Calu3 (cell line): ENCODE results near the gene PAX6. TPM values are rescaled to one million over a fixed set of nuclear protein-coding genes. Genes with fewer than 3 reads are reported as not detected.

Source experiments
- BruUV-seq: library from RNA; stranded (reverse); fragments of 400-500 nt; replicated peaks from 2 replicates; lab custom pipeline; 2021; lab: Mats Ljungman, UMichigan
- CTCF ChIA-PET: fragments of 300-600 bp; sonication (Branson Sonifier 250); formaldehyde crosslinking; loops from one replicate; lab custom pipeline; 2022; ENCODE audit warnings: antibody characterized with exemption; lab: Charles Lee
- DNase-seq: peaks from one replicate; pipeline ENCODE4 v3.0.0; 2022
- H3K27ac Mint-ChIP-seq: one replicate; pipeline ENCODE4 v1.8.0; 2022; ENCODE audit warnings: mixed read lengths; ENCODE audit not compliant: unreplicated experiment
- H3K27me3 Mint-ChIP-seq: one replicate; pipeline ENCODE4 v1.8.0; 2022; ENCODE audit warnings: mixed read lengths; ENCODE audit not compliant: unreplicated experiment
- H3K36me3 Mint-ChIP-seq: one replicate; pipeline ENCODE4 v1.8.0; 2022; ENCODE audit warnings: mild to moderate bottlenecking, moderate library complexity, mixed read lengths; ENCODE audit not compliant: insufficient read depth, unreplicated experiment
- H3K4me1 Mint-ChIP-seq: one replicate; pipeline ENCODE4 v1.8.0; 2022; ENCODE audit warnings: mild to moderate bottlenecking, low read depth, mixed read lengths; ENCODE audit not compliant: unreplicated experiment
- H3K4me3 Mint-ChIP-seq: one replicate; pipeline ENCODE4 v1.8.0; 2022; ENCODE audit warnings: mild to moderate bottlenecking, low read depth, moderate library complexity, mixed read lengths; ENCODE audit not compliant: unreplicated experiment
- H3K9me3 Mint-ChIP-seq: one replicate; pipeline ENCODE4 v1.8.0; 2022; ENCODE audit warnings: low read depth, mixed read lengths; ENCODE audit not compliant: unreplicated experiment
- intact Hi-C: fragments of 100-400 bp; cut with micrococcal nuclease; formaldehyde crosslinking; loops from one replicate; pipeline ENCODE4 v1.10.0; 2022; ENCODE audit not compliant: unreplicated experiment
- total RNA-seq: library from RNA; stranded (reverse); gene quantifications from 2 replicates; pipeline ENCODE4 v1.2.3, GENCODE V29; 2022
- TF ChIP-seq, protein P1 (sequence below): fragments of 200-600 bp; IDR thresholded peaks from one replicate; pipeline ENCODE4 v1.8.0; 2022; ENCODE audit warnings: antibody characterized with exemption; ENCODE audit not compliant: unreplicated experiment

The PAX6 gene
- total RNA-seq, 1 experiment from 2014 or later = 0.87 TPM

DNA sequence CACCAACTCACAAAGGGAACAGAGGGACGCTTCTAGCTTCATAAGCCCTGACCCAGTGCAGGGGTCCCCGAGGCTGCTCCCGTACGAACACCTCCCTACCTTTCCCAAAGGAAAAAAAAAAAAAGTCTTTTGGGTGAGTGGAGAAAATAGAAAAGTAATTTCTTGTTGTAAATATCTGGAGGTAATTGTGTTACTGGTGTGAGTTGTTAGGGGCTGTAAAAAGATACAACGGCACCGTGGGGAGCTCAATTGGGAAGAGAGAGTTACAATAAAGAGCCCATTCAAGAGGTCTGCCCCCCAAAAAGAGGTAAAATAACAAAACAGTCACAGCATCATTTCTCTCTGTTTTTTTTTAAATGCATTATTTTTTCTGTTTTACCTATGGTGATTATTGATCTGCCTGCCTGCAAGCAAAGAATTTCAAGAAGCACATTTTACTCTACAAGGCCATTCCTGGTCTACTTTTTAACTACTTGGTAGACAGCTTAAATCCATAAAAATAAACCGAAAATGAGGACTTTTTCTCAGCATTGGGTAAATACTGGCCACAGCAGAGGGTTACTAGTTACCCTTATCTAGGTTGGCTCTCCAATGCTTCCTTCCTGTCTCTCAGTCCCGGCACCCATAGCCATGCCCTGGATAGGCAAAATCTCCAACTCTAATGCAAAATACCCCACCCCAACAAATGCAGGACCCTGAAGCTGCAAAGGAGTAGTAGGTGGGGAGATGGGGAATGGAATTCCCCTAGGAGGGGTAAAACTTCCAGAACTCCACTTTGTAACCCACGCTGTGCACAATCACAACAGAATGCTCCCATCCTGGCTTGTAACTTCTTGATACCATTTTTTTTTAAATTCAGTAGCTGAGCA is 3.1 kb downstream of the PAX6 start:
- CTCF ChIA-PET = interaction anchor here (0.7 kb wide), 2 partner anchors 11 to 810 kb away, joined by 3 to 4 read pairs; no protein-coding TSS in a partner anchor
- no peak for DNase-seq
- no peak overlapping the region for H3K27ac Mint-ChIP-seq
- peaks cover 87% of the 10 kb centered on the region for H3K27me3 Mint-ChIP-seq
- peaks cover 31% of the 10 kb centered on the region for H3K4me1 Mint-ChIP-seq
- intact Hi-C loops = no loop called here
- TF ChIP-seq, protein P1, sequence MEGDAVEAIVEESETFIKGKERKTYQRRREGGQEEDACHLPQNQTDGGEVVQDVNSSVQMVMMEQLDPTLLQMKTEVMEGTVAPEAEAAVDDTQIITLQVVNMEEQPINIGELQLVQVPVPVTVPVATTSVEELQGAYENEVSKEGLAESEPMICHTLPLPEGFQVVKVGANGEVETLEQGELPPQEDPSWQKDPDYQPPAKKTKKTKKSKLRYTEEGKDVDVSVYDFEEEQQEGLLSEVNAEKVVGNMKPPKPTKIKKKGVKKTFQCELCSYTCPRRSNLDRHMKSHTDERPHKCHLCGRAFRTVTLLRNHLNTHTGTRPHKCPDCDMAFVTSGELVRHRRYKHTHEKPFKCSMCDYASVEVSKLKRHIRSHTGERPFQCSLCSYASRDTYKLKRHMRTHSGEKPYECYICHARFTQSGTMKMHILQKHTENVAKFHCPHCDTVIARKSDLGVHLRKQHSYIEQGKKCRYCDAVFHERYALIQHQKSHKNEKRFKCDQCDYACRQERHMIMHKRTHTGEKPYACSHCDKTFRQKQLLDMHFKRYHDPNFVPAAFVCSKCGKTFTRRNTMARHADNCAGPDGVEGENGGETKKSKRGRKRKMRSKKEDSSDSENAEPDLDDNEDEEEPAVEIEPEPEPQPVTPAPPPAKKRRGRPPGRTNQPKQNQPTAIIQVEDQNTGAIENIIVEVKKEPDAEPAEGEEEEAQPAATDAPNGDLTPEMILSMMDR = no peak
- H3K36me3 Mint-ChIP-seq = peaks cover 15% of the 10 kb centered on the region
- BruUV-seq = no TSS peak
- H3K9me3 Mint-ChIP-seq = no peaks in the 10 kb centered on the region
- H3K4me3 Mint-ChIP-seq = no peak overlapping the region

DNA sequence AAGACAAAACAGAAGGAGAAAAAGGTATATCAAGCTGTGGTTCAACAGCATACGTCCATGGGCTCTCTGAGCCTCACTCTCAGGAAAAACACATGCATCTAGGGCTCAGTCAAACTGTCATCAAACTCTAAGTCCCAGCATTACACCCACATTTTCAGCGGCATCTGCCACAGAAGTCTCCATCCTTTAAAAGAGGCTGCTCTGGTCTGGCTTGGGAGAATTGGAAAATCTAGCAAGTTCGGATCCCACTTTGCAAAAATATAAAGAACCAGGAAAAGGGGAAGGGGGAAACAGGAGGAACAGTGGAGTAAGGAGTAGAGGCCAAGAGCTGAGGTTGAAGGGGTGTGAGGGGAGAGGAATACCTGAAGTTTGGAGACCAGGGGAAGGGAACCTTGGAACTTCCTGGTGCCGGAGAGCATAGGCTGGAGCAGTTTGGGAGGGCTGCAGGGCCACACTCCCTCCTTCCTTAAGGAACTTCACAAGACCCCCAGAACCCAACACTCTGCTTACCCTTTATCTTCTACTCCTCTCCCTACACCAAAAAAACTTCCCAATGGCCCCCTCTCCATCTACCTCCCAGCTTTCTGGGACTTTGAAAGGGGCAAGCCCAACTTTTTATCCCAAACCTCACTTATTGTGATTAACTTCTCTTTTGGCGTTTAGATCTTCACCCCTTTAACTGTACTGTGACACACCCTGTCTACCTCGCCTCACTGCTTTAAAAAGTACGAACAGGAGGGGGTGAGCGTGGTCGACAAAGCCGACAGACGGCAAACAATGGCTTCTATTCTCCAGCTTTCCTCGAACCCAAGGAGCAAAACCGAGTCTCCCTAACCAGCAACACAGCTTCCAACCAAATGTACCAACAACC is 4.0 kb downstream of the PAX6 start:
- intact Hi-C loops = no loop called here
- no peak for DNase-seq
- H3K27me3 Mint-ChIP-seq = peaks cover 87% of the 10 kb centered on the region
- H3K4me1 Mint-ChIP-seq = peaks cover 24% of the 10 kb centered on the region
- CTCF ChIA-PET = interaction anchor here (0.7 kb wide), 1 partner anchor 809 kb away, joined by 4 read pairs; no protein-coding TSS in a partner anchor
- TF ChIP-seq, protein P1 = no peak
- no peak overlapping the region for H3K27ac Mint-ChIP-seq
- BruUV-seq = no TSS peak
- H3K4me3 Mint-ChIP-seq = no peak overlapping the region
- H3K9me3 Mint-ChIP-seq = no peaks in the 10 kb centered on the region
- H3K36me3 Mint-ChIP-seq = peaks cover 9% of the 10 kb centered on the region

- H3K9me3 Mint-ChIP-seq = no peaks in the 10 kb centered on the region
- H3K4me3 Mint-ChIP-seq = no peak overlapping the region
- H3K4me1 Mint-ChIP-seq = peaks cover 16% of the 10 kb centered on the region
- H3K27ac Mint-ChIP-seq = no peak overlapping the region
- no TSS peak for BruUV-seq
- intact Hi-C loops = no loop called here
- peaks cover 87% of the 10 kb centered on the region for H3K27me3 Mint-ChIP-seq
- peaks cover 9% of the 10 kb centered on the region for H3K36me3 Mint-ChIP-seq
- TF ChIP-seq, protein P1 = no peak
- CTCF ChIA-PET = no interaction called here
- no peak for DNase-seq
Observed at GRCh38 chr11:31806186-31806927, 4.8 kb downstream of the PAX6 start.

DNA sequence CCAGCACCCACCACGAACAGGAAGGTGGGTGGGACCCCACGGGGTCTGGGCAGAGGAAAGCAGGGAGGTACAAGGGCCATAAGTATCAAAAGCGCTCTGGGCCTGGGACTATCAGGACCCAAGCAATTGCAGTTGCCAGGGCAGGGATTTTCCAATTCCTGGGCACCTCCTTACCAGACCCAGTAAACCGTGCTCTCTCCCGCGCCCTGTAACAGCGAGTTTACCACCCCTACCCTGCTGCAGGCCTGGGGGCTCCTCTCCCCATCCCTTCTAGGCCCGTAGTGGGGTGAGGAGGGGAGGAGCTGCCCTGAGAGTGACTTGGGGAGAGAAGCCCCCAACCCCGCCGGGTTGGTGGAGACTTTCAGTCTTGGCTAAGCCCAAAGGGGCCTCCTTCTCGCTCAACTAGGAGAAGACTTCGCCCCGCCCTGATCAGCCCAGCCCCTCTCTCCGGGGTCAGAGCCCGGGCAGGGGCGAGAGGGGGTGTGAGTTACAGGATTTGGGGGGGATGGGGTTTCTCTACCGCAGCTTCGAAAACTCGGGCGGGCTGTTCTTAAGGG is 5.4 kb downstream of the PAX6 start:
- H3K36me3 Mint-ChIP-seq = peaks cover 2% of the 10 kb centered on the region

More for the DNA sequence above, 5.4 kb downstream of the PAX6 start:
- Mint-ChIP-seq H3K4me3 (no peak overlapping the region), H3K27ac (no peak overlapping the region), H3K9me3 (no peaks in the 10 kb centered on the region), H3K27me3 (peaks cover 87% of the 10 kb centered on the region), H3K4me1 (peaks cover 11% of the 10 kb centered on the region)
- no peak for DNase-seq
- TF ChIP-seq, protein P1 = no peak
- BruUV-seq = no TSS peak
- intact Hi-C loops = no loop called here
- CTCF ChIA-PET = no interaction called here
